ENCODE measurements around the gene CDK5R1.

GRCh38 chr17:32520737-32521404 lies 34.1 kb downstream of the CDK5R1 start:
- TF ChIP-seq CTCF (IDR thresholded peaks at IDR 0.05), result no peak
- TF ChIP-seq POLR2A (IDR thresholded peaks at IDR 0.05), result no peak
